Measurements from ENCODE around the gene ANKRD18A. TPM values are rescaled to one million over a fixed set of nuclear protein-coding genes. Genes with fewer than 3 reads are reported as not detected.

The ANKRD18A gene
- total and polyA plus RNA-seq, 2 experiments from 2014 or later, result 3.7 to 5.0 TPM

- Histone ChIP-seq H3K36me3 (no peaks in the 10 kb centered on the region), H3K27me3 (no peaks in the 10 kb centered on the region), H3K4me1 (ENCODE audit: low read depth) (peaks cover 1% of the 10 kb centered on the region), H3K4me3 (no peak overlapping the region), H3K27ac (no peak overlapping the region), H3K9me3 (ENCODE audit: low read depth) (no peaks in the 10 kb centered on the region)
- TF ChIP-seq CTCF (IDR thresholded peaks at IDR 0.05; ENCODE audit: low read depth, low read length), result no peak
- no peak for DNase-seq (ENCODE audit: low read depth in 1 of 2, low spot score in 1 of 2)
Observed at GRCh38 chr9:38644601-38645000, 24.2 kb upstream of the ANKRD18A start.

GRCh38 chr9:38643815-38644173 lies 23.4 kb upstream of the ANKRD18A start:
- Histone ChIP-seq H3K9me3 (ENCODE audit: low read depth) (no peaks in the 10 kb centered on the region), H3K27ac (no peak overlapping the region), H3K4me1 (ENCODE audit: low read depth) (no peaks in the 10 kb centered on the region), H3K36me3 (no peaks in the 10 kb centered on the region), H3K27me3 (no peaks in the 10 kb centered on the region), H3K4me3 (no peak overlapping the region)
- no peak for TF ChIP-seq CTCF (IDR thresholded peaks at IDR 0.05; ENCODE audit: low read depth, low read length)
- no peak for DNase-seq (ENCODE audit: low read depth in 1 of 2, low spot score in 1 of 2)

GRCh38 chr9:38642951-38643814 lies 22.8 kb upstream of the ANKRD18A start:
- Histone ChIP-seq H3K4me1 (ENCODE audit: low read depth) (no peaks in the 10 kb centered on the region), H3K27me3 (no peaks in the 10 kb centered on the region), H3K4me3 (no peak overlapping the region), H3K9me3 (ENCODE audit: low read depth) (no peaks in the 10 kb centered on the region), H3K36me3 (no peaks in the 10 kb centered on the region), H3K27ac (no peak overlapping the region)
- no peak for TF ChIP-seq CTCF (IDR thresholded peaks at IDR 0.05; ENCODE audit: low read depth, low read length)
- no peak for DNase-seq (ENCODE audit: low read depth in 1 of 2, low spot score in 1 of 2)

GRCh38 chr9:38641985-38642864 lies 21.8 kb upstream of the ANKRD18A start:
- H3K4me3 ChIP-seq, result no peak overlapping the region
- no peak overlapping the region for H3K27ac ChIP-seq
- H3K36me3 ChIP-seq, result no peaks in the 10 kb centered on the region
- TF ChIP-seq CTCF (IDR thresholded peaks at IDR 0.05; ENCODE audit: low read depth, low read length), result peak; percentile 57
- H3K9me3 ChIP-seq (ENCODE audit: low read depth), result no peaks in the 10 kb centered on the region
- peak; percentile 54 to 73 for DNase-seq (ENCODE audit: low read depth in 1 of 2, low spot score in 1 of 2)
- no peaks in the 10 kb centered on the region for H3K4me1 ChIP-seq (ENCODE audit: low read depth)
- no peaks in the 10 kb centered on the region for H3K27me3 ChIP-seq

- Histone ChIP-seq H3K27ac (no peak overlapping the region), H3K4me3 (no peak overlapping the region), H3K36me3 (no peaks in the 10 kb centered on the region), H3K27me3 (no peaks in the 10 kb centered on the region), H3K9me3 (ENCODE audit: low read depth) (no peaks in the 10 kb centered on the region), H3K4me1 (ENCODE audit: low read depth) (peaks cover 10% of the 10 kb centered on the region)
- TF ChIP-seq CTCF (IDR thresholded peaks at IDR 0.05; ENCODE audit: low read depth, low read length), result no peak
- no peak for DNase-seq (ENCODE audit: low read depth in 1 of 2, low spot score in 1 of 2)
Observed at GRCh38 chr9:38641142-38641541, 20.7 kb upstream of the ANKRD18A start.

Measured in cardiac muscle cell (in vitro differentiated cells and primary cell).